NCI-H2029 (cell line): ENCODE results near the gene EEF2K.

ENCODE experiments used
- DNase-seq: peaks from one replicate; lab custom pipeline; 2025; lab: John Stamatoyannopoulos, UW

EEF2K gene

DNA sequence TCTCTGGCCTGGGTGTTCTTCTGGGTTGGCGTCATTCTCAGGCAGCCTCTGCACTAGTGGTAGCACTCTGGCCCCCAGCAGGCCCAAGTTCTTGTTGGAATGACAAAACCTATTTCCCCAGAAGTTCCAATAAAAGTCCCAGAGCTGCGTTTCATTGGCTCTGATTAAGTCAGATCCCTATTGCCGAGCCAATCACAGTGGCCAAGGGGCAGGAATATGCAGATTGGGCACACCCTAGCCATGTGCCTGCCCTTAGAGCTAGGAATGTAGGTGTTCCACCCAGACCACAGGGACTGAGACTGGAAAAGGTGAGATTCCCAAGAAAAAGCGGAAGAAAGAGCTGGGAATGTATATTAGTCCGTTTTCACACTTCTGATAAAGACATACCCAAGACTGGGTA lies 46.2 kb downstream of the EEF2K start:
- no peak for DNase-seq

DNA sequence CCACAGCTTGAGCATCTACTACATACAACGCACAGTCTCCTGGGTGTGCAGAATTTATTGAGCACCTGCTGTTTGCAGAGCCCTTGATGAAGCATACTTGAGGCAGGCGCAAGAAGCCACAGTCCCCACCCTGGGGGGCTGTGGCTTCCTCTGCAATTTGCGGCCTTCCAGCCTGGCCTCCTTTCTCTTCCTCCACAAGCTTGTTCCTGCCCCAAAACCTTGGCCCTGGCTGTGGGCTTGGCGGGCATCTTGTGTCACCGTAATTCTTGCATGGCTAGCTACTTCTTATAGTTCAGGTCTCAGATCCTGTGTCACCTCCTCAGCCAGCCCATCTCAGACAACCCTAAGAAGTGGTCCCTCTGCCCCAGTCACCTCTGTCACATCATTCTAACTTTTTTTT lies 47.2 kb downstream of the EEF2K start:
- DNase-seq = no peak

DNA sequence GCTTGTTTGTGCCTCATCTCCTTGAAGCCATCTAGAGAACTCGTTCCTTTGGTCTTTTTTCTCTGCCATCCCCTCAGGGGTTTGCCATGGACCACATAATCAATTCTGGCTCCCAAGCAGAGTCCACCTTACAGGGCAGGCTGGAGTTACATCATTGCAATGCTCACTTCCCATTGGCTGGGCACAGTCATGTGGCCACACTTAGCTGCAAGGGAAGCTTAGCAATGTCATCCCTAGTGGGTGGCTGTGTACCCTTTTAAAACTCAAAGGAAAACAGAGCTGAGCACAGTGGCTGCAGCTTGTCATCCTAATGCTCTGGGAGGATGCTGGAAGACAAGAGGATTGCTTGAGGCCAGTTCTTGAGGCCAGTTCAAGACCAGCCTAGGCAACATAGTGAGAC lies 49.3 kb downstream of the EEF2K start:
- DNase-seq = no peak

DNA sequence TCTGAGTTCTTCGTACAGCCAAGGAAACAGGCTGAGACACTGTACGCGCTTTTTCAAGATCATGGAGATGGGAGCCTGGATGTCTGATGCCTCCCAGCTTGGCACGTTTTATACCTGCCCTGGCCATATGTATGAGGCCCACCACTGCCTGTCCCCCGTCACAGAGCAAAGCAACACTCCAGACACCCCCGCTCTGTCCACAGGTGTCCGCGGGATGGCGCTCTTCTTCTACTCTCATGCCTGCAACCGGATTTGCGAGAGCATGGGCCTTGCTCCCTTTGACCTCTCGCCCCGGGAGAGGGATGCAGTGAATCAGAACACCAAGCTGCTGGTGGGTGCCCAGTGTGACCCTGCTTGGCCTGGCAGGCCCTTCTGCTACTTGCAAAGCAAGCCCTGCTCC lies 51.4 kb downstream of the EEF2K start:
- no peak for DNase-seq

DNA sequence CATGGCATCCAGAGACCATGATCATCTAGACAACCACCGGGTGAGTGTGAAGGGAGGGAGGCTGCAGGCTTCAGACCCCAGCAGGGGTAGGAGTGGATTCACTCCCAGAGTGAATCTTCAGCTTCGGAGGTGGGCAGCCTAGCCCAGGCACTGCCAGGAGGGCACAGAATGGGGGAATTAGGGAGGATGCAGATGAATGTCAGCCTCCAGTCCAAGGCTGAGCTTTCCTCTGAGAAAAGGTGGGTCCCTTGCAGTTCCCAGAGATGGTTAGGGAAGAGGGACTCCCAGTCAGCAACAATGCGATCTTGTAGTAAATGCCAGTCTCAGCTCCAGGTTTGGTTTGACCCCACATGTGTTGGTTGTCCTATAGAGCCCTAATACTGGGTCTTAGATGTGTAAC lies 54.4 kb downstream of the EEF2K start:
- DNase-seq = no peak

DNA sequence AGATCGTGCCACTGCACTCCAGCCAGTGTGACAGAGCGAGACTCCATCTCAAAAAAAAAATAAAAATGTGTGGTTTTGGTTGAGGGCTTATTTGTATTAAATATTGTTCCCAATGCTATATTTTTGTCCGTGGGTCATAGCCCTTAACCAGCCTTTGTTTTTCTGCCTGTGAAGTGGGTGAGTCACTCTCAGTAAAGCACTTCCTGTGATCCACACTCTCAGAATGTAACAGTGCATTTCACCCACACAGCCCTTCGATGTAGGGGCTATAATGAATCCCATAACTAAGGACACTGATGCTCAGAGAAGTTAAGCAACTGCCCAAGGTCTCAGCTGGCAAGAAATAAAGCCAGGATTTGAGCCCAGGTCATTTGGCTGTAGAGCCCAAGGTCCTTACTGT lies 56.4 kb downstream of the EEF2K start:
- no peak for DNase-seq

DNA sequence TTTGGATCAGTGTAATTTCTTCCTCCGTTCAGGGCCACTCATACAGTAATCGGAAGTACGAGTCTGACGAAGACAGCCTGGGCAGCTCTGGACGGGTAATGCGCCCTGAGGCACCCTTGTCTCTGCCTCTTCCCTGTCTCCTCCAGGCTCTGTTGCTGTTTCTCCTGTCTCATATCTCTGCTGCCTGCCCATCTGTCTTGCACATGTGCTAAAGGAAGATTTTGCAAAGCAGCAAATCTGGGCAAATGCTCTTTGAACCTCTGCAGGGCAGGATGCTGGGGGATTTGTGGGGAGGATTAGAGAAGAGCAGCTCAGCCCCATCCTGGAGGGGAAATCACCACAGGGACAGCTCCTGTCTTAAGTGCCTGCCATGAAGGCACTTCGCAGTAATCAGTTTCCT lies 58.7 kb downstream of the EEF2K start:
- no peak for DNase-seq

DNA sequence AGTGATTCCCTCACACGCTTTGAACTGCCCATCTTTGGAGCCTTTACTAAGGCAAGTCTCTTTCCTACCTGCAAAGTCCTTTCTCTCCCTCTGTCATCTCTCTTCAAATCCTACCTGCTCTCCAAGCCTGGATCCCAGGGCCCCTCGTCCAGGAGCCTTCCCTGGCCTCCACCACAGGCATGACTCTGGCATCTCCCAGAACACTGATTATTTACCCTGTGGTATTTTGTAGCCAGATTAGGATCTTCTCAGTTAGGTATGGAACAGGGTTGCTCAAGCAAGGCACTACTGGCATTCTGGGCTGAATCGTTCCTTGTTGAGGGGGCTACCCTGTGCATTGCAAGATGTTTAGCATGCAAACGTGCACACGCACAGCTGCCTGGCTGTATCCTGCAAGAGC lies 59.3 kb downstream of the EEF2K start:
- no peak for DNase-seq

DNA sequence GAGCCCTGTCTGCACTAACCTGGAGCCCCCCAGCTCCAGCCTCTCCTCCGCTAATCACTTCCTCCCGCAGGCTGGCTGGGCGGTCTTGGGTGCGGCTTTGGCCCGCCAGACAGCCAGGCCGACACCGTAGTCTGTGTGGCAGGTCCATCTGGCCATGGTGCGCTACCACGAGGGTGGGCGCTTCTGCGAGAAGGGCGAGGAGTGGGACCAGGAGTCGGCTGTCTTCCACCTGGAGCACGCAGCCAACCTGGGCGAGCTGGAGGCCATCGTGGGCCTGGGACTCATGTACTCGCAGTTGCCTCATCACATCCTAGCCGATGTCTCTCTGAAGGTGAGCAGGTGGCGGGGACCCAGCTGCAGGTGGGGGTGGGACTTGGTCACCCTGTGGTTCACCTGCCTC lies 60.5 kb downstream of the EEF2K start:
- DNase-seq = no peak

DNA sequence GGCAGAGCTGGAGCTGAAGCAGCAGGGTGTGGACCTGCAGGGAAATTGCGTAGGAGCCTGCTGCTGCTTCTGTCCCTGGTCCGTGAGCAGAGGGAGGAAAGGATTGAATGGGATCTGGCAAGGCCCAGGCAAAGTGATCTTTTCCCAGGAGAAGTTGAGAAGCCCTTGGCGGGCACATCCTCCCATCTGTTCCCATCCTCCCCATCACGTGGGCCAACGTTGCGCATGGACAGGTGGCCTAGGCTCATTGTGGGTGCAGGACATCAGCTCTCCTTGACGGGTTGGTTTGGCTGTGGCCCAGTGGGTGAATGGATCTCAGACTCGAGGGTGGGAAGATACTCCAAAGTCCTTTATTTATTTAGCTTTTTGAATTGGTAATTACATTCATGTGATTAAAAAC lies 61.7 kb downstream of the EEF2K start:
- DNase-seq = peak; percentile 16

DNA sequence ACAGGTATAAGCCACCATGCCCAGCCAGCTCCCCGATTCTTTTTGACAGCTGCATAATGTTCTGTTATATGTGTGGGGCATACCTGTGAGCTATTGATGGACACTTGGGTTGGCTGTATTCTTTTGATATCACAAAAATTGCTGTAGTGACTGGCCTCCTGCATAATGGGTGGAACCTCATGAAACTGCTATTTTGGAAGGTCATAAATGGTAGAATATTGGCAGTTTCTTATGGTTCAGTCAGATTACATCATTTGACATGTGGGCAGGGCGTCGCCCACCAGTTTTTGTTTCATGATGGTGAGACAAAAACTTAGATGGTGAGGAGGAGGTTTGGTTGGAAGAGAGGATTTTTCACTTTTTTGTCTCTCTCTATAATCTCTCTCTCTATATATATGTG lies 64.4 kb downstream of the EEF2K start:
- no peak for DNase-seq

DNA sequence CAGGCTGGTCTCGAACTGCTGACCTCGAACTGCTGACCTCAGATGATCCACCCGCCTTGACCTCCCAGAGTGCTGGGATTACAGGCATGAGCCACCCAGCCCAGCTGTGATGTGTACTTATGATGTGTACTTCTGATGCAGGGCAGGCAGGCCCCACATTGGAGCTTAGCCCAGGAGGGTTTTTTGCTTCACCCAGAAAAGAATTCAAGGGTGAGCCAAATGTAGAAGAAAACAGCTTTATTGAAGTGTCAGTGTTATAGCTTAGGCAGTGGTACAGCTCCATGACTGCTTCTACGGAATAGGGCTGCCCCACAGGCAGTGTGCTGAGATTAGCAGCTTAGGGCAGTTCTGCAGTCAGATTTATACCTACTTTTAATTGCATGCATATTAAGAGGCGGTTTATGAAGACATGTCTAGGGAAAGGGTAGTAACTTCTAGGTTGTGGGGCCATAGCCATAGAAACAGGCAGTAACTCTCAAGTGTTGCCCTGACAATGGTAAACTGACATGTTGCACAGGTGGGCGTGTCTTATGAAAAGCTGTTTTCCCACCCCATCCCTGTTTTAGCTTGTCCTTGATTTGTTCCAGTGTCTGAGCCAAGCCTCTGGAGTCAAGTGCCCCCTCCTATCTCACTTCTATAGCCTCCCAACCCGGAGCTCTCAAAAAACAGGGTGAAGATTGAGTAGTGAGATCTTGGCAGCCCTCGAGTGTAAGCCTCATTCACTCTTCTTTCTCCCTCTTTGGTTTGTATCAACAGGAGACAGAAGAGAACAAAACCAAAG lies 67.0 kb downstream of the EEF2K start:
- DNase-seq = no peak

DNA sequence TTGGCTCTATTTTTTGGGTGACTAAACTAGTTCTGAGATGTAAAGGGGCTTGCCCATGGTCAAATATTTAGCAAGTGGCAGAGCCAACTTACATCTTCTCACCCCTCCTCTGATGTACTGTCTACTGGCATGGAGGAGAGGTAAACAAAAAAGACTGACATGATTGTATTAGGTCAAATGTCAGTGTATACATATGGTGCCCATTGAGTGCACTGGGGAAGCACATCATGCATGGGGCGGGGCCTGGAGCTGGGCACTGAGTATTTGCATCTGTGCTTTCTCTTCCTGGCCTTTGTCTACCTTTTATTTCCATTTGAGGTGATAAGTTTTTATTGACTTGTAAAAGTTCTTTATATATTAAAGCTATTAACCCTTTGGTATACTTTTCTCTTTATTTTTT lies 68.8 kb downstream of the EEF2K start:
- DNase-seq = no peak

DNA sequence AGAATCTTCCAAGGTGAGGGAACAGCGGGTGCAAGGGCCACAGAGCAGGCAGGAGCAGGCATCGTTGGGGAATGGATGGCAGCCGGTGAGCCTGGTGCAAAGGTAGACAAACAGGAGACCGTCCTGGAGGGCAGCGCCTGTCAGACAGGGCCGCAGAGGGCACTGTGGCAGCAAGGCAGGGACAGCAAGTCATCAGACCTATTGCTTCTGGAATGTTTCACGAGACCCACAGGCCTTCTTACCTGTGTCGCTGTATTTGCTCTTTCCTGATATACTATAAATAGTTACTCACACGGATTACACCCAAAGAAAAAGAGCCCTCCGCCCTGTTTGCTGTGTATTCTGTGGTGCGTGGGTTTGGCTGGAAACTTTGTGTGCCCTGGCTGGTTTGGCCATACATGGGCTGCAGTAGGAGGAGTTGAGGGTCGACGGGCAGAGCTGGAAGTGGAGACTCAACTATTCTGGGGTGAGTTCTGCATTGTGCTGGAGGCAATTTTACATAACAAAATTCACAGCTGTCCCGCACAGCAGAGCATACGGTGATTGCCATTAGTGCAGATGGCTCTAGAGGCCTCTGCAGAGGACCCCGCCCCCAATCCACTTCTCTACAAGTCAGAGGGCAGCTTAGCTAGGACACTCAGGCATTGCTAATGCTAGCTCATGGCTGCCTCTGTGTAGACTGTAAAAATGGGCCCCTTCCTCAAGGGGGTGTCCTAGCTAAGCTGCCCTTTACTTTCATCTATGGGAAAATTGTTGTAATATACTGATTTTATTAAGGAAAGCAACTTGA lies 72.6 kb downstream of the EEF2K start:
- no peak for DNase-seq

DNA sequence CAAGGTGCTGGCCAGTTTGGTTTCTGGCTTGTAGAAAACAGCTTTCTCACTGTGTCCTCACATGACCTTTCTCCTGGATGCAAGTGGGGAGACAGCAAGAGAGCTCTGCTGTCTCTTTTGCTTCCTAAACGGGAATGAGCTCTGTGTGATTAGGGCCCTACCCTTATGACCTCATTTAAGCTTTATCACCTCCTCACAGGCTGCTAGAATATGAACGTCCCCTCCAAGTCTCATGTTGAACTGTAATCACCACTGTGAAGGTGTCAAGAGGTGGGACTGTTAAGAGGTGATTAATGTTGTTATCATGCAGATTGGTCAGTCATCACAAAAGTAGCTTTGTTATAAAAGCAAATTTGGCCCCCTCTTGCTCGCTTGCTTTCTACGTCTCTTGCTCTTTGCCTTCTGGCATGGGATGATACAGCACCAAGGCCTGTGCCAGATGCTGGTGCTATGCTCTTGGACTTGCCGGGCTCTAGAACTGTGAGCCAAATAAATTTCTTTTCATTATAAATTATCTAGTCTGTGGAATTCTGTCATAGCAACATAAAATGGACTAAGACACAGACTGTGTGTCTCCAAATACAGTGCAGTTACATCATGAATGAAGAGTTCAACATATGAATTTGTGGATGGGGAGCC lies 76.3 kb downstream of the EEF2K start:
- no peak for DNase-seq

DNA sequence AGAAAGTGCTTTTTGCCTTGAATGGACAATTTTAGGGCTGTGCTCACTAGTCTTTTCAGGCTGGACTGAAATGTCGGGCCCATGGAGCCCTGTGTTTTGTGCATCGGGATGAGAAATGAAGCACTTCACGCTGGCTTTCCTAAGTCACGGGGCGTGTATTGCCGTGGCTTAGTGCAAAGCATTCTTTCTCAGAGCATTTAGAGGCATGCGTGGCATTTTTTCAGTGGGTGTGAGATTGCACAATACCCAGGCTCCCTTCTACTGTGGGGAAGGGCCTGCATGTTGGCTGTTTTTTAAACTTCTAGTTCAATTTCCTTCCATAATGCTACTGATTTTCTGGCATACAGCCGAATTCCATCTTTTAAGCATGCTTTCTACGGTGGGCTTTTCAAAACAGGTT lies 78.6 kb downstream of the EEF2K start:
- DNase-seq = no peak

DNA sequence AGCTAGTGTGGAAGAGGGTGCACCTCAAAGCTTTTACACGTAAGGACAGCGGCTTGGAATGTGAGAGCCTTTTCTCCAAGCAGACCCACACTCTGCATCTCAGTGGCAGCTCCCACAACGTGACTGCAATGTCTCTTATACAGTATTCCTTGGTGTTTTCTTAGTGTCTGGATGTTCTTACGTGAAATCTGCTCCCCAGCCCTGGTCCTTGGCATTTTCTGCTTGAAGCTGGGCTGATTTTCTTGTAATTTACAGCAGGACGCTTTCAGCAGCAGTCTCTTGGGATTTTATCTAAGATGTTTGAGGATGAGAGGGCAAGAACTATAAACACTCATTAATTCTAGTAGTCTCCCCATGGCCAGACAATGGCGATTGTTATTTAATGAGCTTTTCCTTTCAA lies 79.0 kb downstream of the EEF2K start:
- DNase-seq = no peak

DNA sequence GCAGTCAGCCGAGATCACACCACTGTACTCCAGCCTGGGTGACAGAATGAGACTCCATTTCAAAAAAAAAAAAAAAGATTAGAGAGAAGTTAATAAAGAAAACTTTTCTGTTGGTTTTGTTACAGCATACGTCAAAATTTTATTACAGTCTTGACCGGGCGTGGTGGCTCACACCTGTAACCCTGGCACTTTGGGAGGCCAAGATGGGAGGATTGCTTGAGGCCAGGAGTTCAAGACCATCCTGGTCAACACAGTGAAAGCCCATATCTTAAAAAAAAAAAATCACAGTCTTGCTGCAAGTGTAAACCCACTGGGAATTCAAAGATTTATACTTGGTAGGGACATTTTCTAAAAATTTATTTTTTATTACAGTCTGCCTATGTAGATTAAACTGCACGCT lies 84.9 kb downstream of the EEF2K start:
- DNase-seq = no peak

DNA sequence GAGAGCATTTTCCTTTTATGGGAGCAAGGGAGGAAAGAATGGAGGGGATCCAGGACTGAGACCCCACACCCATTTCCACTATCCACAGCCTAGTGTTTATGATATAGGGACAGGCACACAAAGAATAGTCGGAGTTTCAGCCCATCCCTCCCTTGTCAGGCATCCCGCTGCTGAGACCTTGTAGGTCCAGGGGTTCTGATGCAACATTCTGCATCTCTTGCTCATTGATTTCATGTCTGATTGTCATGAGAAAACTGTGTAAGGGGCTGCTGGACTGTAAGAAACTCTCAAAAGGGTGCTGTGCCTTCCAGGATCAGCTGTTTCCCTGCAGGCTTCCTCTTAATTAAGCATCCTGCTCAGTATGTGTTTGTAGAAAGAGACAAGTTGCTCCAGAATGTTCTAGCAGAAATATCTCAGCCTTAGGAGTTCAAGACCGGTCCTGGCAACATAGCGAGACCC lies 85.8 kb downstream of the EEF2K start:
- no peak for DNase-seq

DNA sequence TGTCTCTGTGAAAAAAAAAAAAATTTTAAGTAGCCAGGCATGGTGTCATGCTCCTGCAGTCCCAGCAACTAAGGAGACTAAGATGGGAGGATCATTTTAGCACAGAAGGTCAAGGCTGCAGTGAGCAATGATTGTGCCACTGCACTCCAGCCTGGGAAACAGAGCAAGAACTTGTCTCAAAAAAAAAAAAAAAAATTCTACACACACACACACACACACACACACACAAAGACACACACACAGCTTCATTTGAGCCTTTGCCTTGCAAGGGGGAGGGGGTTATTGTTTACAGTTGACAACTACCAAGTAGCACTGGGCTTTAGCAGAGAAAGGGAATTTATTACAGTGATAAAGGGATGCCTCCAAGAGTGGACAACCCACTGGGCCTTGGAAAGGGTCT lies 86.2 kb downstream of the EEF2K start:
- no peak for DNase-seq

DNA sequence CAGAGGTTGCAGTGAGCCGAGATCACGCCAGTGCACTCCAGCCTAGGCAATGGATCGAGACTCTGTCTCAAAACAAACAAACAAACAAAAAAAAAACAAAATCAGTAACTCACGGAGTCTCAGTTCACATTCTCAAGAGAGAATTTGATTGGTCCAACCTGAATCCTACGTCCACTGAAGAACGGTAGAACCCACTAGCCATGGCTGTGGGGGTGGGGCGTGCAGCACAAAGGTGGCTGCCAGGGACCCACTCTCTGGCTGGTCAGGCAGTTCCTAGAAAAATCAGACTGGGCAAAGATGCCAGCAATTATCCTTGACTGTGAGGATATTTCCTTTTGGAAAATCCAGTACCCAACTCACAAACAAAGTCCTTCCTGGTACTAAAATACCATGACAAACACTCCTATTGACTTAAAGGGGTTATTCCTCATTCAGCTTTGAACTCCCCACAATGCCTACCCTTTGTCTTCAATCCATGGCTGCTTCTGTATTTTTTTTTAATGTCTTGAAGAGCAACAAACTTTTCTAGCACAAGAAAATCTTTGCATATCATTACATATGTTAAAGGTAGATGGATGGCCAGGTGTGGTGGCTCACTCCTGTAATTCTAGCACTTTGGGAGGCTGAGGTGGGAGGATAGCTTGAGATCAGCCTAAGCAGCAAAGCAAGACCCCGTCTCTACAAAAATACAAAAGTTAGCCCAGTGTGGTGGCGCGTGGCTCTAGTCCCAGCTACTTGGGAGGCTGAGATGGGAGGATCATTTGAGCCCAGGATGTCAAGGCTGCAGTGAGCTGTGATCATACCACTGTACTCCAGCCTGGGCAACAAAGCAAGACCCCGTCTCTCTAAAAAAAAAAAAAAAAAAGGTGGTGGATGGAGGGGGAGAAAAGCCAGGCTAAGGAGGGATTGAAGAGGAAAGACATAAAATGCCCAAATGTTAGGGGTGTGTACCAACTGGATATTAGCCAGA lies 87.3 kb downstream of the EEF2K start:
- no peak for DNase-seq
